Measurements from ENCODE around the gene RNF157. TPM values are rescaled to one million over a fixed set of nuclear protein-coding genes. Genes with fewer than 3 reads are reported as not detected.

Gene RNF157
- total RNA-seq, 1 experiment from 2014 or later: 4.0 TPM

DNA sequence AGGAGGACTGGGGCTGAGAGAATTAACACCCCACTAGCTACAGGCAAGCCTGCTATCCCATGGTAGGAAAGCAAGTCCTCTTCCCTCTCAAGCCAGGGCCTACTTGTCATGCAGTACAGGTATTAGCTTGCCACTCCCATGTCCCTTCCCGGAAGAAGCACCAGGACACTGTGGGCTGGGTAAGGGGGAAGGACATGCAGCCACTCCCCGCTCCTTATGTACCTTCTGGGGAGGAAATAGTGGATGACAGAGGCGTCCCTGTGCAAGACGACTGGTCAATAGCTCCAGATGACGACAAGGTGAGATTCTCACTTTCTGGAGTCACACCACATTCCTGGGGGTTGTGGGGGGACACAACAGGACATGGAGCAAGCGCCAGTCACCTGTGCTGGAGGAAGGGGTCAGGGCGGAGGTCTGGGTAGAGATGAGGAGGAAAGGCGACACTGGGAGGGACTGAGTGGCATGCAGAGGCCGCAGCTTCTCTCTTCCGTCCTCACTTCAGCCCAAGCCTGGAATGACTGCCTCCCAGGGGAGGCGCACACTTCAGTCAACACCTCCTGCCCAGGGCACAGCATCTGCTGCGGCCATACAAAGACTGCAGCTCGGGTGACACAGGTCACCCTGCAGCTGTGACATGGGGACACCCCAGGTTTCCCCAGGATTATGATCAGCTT is 84.2 kb downstream of the RNF157 start:
- DNase-seq (ENCODE audit: low read depth, low spot score) (no peak), ATAC-seq (no peak)
- Histone ChIP-seq H3K4me1 (ENCODE audit: control insufficient read depth, insufficient read depth, low read length) (no peaks in the 10 kb centered on the region), H3K9me3 (ENCODE audit: control insufficient read depth, insufficient read depth, low read depth, low read length) (no peaks in the 10 kb centered on the region), H3K36me3 (ENCODE audit: control insufficient read depth, insufficient read depth, low read length) (no peaks in the 10 kb centered on the region), H3K27ac (ENCODE audit: low read length) (no peak overlapping the region), H3K4me3 (ENCODE audit: low read depth in 2 of 2, low read length in 2 of 2) (no peak overlapping the region), H3K27me3 (ENCODE audit: control insufficient read depth, insufficient read depth, low read length) (no peaks in the 10 kb centered on the region)
- in situ Hi-C loops (cut with HindIII; ENCODE audit: low pct_unique_long_range_greater_than_20kb, low sequenced_read_pairs): no loop called here
- TF ChIP-seq POLR2AphosphoS5 (IDR thresholded peaks at IDR 0.05; ENCODE audit: low read depth, low read length) (no peak), SIN3A (IDR thresholded peaks at IDR 0.05; ENCODE audit: borderline replicate concordance, insufficient read depth, low read depth, low read length) (no peak), TCF7L2 (IDR thresholded peaks at IDR 0.05; ENCODE audit: low read depth, low read length) (no peak)
- TF ChIP-seq, protein P1, sequence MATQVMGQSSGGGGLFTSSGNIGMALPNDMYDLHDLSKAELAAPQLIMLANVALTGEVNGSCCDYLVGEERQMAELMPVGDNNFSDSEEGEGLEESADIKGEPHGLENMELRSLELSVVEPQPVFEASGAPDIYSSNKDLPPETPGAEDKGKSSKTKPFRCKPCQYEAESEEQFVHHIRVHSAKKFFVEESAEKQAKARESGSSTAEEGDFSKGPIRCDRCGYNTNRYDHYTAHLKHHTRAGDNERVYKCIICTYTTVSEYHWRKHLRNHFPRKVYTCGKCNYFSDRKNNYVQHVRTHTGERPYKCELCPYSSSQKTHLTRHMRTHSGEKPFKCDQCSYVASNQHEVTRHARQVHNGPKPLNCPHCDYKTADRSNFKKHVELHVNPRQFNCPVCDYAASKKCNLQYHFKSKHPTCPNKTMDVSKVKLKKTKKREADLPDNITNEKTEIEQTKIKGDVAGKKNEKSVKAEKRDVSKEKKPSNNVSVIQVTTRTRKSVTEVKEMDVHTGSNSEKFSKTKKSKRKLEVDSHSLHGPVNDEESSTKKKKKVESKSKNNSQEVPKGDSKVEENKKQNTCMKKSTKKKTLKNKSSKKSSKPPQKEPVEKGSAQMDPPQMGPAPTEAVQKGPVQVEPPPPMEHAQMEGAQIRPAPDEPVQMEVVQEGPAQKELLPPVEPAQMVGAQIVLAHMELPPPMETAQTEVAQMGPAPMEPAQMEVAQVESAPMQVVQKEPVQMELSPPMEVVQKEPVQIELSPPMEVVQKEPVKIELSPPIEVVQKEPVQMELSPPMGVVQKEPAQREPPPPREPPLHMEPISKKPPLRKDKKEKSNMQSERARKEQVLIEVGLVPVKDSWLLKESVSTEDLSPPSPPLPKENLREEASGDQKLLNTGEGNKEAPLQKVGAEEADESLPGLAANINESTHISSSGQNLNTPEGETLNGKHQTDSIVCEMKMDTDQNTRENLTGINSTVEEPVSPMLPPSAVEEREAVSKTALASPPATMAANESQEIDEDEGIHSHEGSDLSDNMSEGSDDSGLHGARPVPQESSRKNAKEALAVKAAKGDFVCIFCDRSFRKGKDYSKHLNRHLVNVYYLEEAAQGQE (IDR thresholded peaks at IDR 0.05; ENCODE audit: insufficient read depth in 1 of 2, low read depth in 2 of 2, low read length in 1 of 2): no peak
- TF ChIP-seq, protein P2, sequence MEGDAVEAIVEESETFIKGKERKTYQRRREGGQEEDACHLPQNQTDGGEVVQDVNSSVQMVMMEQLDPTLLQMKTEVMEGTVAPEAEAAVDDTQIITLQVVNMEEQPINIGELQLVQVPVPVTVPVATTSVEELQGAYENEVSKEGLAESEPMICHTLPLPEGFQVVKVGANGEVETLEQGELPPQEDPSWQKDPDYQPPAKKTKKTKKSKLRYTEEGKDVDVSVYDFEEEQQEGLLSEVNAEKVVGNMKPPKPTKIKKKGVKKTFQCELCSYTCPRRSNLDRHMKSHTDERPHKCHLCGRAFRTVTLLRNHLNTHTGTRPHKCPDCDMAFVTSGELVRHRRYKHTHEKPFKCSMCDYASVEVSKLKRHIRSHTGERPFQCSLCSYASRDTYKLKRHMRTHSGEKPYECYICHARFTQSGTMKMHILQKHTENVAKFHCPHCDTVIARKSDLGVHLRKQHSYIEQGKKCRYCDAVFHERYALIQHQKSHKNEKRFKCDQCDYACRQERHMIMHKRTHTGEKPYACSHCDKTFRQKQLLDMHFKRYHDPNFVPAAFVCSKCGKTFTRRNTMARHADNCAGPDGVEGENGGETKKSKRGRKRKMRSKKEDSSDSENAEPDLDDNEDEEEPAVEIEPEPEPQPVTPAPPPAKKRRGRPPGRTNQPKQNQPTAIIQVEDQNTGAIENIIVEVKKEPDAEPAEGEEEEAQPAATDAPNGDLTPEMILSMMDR (IDR thresholded peaks at IDR 0.05): no peak
- BruUV-seq (replicated peaks): no TSS peak
- intact Hi-C loops (cut with micrococcal nuclease; ENCODE audit: unreplicated experiment): no loop called here
- POLR2A ChIA-PET: no interaction called here
- CTCF ChIA-PET: no interaction called here

DNA sequence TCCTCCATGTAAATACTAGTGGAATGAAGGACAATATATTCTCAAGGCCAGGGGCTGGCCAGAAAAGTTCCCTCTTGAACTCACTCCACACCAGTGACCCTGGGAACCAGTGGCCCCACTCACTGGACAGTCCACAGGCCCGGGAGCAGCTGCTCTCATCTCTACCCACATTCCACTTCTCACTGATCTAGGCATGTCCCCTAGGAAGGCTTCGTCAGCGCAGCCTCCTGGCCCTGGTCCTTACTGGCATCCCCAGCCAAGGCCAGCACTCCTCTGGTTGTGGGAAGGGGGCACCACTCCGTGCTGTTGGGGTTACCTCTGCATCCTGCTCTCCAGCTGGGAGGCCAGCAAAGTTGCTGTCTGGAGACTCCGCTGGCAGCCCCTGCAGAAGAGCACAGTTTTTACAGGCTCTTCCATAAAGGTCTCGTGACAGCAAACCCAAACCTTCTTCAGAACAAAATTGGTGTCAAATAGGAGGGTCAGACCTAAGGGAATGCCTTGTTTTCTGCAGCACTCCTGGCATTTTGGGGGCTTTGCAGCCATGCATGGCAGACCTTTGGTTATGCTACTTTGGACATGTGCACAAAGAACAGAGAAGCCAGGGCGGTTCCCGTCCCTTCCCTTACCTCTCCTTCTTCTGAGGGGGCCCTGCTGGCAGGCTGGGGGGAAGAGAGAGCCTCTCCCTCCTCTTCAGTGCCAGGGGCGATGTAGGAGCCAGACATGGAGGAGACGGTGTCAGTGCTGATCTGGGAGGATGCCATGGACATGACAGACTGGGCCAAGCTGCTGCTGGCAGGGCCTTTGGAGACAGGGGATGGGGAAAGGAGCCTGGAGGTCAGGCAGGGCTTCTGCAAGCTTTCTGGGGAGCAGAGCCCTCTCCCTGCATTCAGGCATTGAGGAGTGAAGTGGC is 85.1 kb downstream of the RNF157 start:
- in situ Hi-C loops (cut with HindIII; ENCODE audit: low pct_unique_long_range_greater_than_20kb, low sequenced_read_pairs): no loop called here
- POLR2A ChIA-PET: no interaction called here
- Histone ChIP-seq H3K36me3 (ENCODE audit: control insufficient read depth, insufficient read depth, low read length) (no peaks in the 10 kb centered on the region), H3K27ac (ENCODE audit: low read length) (no peak overlapping the region), H3K4me1 (ENCODE audit: control insufficient read depth, insufficient read depth, low read length) (no peaks in the 10 kb centered on the region), H3K4me3 (ENCODE audit: low read depth in 2 of 2, low read length in 2 of 2) (no peak overlapping the region), H3K27me3 (ENCODE audit: control insufficient read depth, insufficient read depth, low read length) (no peaks in the 10 kb centered on the region), H3K9me3 (ENCODE audit: control insufficient read depth, insufficient read depth, low read depth, low read length) (no peaks in the 10 kb centered on the region)
- intact Hi-C loops (cut with micrococcal nuclease; ENCODE audit: unreplicated experiment): no loop called here
- ATAC-seq (no peak), DNase-seq (ENCODE audit: low read depth, low spot score) (no peak)
- TF ChIP-seq POLR2AphosphoS5 (IDR thresholded peaks at IDR 0.05; ENCODE audit: low read depth, low read length) (no peak), SIN3A (IDR thresholded peaks at IDR 0.05; ENCODE audit: borderline replicate concordance, insufficient read depth, low read depth, low read length) (no peak), TCF7L2 (IDR thresholded peaks at IDR 0.05; ENCODE audit: low read depth, low read length) (no peak)
- TF ChIP-seq, protein P2 (IDR thresholded peaks at IDR 0.05): no peak
- TF ChIP-seq, protein P1 (IDR thresholded peaks at IDR 0.05; ENCODE audit: insufficient read depth in 1 of 2, low read depth in 2 of 2, low read length in 1 of 2): no peak
- BruUV-seq (replicated peaks): no TSS peak
- CTCF ChIA-PET: no interaction called here

Measured in Panc1 (cell line).